Measurements from ENCODE around the gene BRWD1.

Gene BRWD1

DNA sequence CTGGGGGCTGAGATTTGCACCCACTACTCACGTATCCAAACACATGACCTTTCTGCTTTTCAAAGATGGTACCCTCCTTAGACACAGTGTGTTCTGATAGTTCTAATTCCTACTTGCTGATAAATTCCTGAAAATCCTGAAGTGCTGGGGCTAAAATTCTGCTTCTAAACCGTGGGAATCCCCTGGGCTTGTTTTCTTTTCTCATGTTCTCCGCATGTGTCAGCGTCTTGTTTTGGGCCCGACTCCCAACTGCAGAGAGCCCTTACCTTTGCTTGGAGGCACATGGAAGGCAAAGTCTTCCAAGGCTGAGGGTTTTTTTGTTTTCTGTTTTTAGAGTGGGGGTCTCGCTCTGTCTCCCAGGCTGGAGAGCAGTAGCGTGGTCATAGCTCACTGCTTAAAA, 157.4 kb downstream of the BRWD1 start:
- TF ChIP-seq, protein P1, sequence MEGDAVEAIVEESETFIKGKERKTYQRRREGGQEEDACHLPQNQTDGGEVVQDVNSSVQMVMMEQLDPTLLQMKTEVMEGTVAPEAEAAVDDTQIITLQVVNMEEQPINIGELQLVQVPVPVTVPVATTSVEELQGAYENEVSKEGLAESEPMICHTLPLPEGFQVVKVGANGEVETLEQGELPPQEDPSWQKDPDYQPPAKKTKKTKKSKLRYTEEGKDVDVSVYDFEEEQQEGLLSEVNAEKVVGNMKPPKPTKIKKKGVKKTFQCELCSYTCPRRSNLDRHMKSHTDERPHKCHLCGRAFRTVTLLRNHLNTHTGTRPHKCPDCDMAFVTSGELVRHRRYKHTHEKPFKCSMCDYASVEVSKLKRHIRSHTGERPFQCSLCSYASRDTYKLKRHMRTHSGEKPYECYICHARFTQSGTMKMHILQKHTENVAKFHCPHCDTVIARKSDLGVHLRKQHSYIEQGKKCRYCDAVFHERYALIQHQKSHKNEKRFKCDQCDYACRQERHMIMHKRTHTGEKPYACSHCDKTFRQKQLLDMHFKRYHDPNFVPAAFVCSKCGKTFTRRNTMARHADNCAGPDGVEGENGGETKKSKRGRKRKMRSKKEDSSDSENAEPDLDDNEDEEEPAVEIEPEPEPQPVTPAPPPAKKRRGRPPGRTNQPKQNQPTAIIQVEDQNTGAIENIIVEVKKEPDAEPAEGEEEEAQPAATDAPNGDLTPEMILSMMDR (IDR thresholded peaks at IDR 0.05; ENCODE audit: low read depth, low read length, missing control alignments), result no peak
- H3K4me3 ChIP-seq (replicated peaks; ENCODE audit: low read depth, low read length), result no peak overlapping the region
- DNase-seq (ENCODE audit: extremely low read depth, low read depth), result no peak

DNA sequence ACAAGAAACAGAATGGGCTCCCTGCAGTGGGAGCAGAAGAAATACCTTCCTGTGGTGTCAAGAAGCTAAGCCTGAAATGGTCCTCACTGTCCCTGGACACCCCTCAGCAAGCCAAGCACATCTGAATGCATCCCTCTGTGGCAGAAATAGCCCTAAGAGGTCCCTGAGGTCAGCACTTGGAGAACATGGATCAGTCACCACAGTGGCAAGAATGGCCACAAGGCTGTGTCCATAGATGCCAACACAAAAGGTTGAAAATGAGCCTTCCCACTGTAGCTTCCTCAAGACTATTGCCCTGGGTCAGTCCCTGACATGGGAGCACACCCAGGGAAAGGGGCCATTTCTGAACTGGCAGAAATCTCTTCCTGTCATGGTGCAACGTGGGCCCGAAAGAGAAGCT, 157.9 kb downstream of the BRWD1 start:
- no peak for DNase-seq (ENCODE audit: extremely low read depth, low read depth)
- TF ChIP-seq, protein P1 (IDR thresholded peaks at IDR 0.05; ENCODE audit: low read depth, low read length, missing control alignments), result no peak
- H3K4me3 ChIP-seq (replicated peaks; ENCODE audit: low read depth, low read length), result no peak overlapping the region

DNA sequence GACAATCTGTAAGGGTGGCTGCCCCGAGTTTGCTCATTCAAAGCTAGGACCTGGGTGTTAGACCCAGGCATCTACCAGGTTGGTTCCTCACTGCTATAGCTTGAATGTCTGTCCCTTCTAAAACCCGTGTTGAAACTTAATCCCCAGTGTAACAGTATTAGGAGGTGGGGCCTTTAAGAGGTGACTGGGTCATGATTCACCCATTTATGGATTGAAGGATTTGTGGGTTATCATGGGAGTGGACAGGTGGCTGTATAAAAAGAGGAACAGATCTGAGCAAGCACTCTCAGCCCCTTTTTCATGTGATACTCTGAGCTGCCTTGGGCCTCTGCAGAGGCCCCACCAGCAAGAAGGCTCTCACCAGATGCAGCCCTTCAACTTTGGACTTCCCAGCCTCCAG, 159.6 kb downstream of the BRWD1 start:
- DNase-seq (ENCODE audit: extremely low read depth, low read depth), result no peak
- no peak overlapping the region for H3K4me3 ChIP-seq (replicated peaks; ENCODE audit: low read depth, low read length)
- TF ChIP-seq, protein P1 (IDR thresholded peaks at IDR 0.05; ENCODE audit: low read depth, low read length, missing control alignments), result no peak

DNA sequence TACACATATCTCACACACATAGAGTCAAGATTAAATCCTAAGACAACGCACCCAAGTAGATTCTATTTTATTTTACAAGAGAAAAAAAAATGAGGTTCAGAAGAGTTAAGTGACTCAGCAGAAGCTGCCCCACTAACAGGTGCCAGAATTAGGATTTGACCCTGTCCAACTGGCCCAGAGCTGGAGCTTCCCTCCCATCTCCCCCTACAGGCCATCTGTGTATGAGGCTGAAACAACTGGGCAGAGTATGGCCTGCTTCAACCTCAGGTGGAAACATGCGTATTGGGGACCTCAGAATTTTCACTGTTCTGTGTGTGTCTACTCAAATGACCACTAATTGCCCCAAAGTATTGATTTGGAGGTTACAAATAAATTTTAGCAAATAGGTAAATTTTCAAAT, 160.1 kb downstream of the BRWD1 start:
- no peak overlapping the region for H3K4me3 ChIP-seq (replicated peaks; ENCODE audit: low read depth, low read length)
- TF ChIP-seq, protein P1 (IDR thresholded peaks at IDR 0.05; ENCODE audit: low read depth, low read length, missing control alignments), result peak; percentile 65
- DNase-seq (ENCODE audit: extremely low read depth, low read depth), result no peak

DNA sequence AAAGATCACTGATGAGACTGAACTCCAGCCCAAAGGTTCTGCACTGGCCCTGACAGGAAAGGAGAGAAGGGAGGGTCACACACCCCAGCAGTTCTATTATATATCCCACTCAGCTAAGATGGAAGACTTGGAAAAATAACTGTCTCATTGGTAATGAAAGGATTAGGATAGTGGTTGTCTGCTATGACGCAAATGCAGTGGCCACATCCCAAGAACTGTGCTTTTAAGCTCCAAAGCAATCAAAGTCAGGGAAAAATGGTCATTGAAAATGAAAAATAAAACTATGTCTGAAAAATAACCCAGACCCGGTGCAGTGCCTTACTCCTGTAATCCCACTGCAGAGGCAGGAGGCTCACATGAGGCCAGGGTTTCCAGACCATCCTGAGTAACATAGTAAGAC, 161.2 kb downstream of the BRWD1 start:
- DNase-seq (ENCODE audit: extremely low read depth, low read depth), result no peak
- H3K4me3 ChIP-seq (replicated peaks; ENCODE audit: low read depth, low read length), result no peak overlapping the region
- TF ChIP-seq, protein P1 (IDR thresholded peaks at IDR 0.05; ENCODE audit: low read depth, low read length, missing control alignments), result no peak

DNA sequence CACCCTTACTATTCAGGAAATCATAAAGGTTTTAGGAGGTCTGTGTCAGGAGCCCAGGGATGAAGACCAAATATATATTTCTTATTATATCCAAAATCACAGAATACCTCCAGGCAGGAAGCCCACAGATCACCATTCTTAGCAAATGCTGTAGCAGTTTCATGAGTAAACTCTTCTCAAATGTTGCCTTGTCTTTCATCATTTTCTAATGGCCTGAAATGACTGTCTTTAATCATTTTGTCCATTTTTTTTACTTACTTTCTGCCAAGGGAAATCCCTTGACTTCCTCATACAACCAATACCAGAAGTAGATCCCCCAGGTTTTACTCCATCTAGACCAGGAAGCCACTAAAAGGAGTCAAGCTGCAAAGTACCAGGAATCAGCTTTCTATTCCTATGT, 162.6 kb downstream of the BRWD1 start:
- DNase-seq (ENCODE audit: extremely low read depth, low read depth), result no peak
- TF ChIP-seq, protein P1 (IDR thresholded peaks at IDR 0.05; ENCODE audit: low read depth, low read length, missing control alignments), result no peak
- no peak overlapping the region for H3K4me3 ChIP-seq (replicated peaks; ENCODE audit: low read depth, low read length)

DNA sequence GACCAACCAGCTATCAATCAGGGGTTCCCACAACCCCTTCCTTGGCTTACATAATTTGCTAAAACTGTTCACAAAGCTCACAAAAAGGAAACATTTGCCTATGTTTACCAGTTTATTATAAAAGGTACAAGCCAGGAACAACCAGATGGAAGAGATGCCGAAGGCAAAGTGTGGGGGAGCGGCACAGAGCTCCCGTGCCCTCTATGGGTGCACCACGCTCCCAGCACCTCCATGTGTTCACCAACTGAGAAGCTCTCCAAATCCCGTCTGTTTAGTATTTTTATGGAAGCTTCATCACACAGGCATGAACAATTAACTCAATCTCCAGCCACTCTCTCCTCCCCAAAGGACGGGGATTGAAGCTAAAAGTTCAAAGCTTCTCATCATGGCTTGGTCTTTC, 163.1 kb downstream of the BRWD1 start:
- no peak overlapping the region for H3K4me3 ChIP-seq (replicated peaks; ENCODE audit: low read depth, low read length)
- no peak for DNase-seq (ENCODE audit: extremely low read depth, low read depth)
- TF ChIP-seq, protein P1 (IDR thresholded peaks at IDR 0.05; ENCODE audit: low read depth, low read length, missing control alignments), result no peak
